ENCODE measurements around the gene CYP17A1.

Gene CYP17A1

DNA sequence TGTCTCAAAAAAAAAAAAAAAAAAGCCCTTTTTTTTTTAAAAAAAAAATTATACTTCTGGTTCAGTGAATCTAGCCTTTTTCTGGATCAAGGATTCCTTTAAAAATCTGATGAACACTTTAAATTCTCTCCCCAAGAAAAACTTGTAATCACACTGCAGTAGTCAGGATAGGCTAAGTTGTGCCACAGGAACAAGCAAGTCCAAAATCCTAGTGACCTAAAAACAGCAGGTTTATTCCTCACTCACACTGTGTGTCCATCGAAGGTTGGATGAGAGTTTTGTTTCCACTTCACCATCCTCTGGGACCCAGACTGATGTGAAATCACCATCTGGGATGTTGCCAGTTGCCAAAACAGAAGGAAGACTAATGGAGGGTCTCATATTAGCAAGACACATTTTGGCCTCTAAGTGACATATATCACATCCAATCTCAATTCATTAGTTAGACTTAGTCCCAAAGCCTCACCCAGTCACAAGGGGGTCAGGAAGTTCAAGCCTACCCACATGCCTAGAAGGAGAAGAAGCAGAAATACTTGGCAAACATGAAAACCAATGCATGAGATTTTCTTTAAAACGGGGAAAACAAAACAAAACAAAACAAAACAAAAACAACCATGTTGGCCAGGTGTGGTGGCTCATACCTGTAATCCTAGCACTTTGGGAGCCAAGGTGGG, 32.7 kb downstream of the CYP17A1 start:
- no peak for DNase-seq (ENCODE audit: low spot score)

DNA sequence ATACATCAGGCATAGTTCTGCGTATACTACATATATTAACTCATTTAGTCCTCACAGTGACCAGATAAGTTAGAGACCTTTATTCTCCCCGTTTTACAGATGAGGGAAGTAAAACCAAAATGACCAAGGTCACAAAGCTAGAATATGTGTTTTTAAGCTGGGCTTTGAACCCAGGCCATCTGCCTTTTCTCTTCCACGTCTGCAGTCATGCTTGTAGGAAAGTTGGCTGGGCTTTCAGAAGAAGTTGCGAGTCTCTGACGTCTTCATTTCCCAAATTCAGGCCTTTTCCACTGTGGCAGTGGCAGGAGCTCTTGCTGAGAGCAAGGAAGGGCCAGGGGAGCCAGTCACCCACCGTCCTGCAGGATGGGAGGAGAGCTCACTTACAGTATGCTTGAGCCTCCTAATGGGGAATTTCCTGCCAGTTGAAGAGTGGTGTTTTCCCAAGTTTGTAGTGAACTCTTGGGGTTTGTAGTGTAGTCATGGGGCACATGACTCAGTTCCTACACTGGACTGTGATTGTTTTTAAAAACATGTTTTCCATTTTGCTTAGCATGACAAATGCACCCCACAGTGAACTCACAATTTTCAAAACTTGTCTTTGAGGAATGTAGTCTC, 34.2 kb downstream of the CYP17A1 start:
- no peak for DNase-seq (ENCODE audit: low spot score)

DNA sequence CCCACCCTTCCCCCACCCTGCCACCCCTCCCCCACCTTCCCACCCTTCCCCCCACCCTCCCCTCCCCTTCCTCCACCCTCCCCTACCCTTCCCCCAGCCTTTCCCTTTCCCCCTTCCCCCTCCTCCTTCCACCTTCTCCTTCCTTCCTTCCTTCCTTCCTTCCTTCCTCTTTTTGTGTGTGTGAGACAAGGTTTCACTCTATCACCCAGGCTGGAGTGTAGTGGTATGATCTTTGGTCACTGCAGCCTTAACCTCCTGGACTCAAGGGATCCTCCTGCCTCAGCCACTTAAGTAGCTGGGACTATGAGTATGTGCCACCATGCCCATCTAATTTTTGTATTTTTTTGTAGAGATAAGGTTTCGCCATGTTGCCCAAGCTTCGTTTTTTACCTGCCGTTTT, 35.2 kb downstream of the CYP17A1 start:
- no peak for DNase-seq (ENCODE audit: low spot score)

DNA sequence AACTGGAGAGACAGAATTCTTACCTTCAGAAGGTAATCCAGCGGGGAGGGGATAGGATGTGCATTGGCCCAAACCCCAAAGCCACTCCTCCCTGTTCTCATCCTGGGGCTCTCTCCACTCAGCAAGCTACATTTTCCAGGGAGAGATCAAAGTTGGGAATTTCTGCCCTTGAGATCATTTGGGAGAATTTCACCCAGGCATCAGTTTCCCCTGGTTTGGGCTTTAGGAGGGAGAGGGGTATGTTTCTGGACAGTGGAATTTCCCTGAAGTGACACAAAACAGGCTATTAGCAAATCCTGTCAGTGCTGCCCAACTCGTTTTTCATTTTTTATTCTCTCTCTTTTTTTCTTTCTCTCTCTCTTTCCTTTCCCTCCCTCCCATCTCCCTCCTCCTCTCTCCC, 35.7 kb downstream of the CYP17A1 start:
- no peak for DNase-seq (ENCODE audit: low spot score)

DNA sequence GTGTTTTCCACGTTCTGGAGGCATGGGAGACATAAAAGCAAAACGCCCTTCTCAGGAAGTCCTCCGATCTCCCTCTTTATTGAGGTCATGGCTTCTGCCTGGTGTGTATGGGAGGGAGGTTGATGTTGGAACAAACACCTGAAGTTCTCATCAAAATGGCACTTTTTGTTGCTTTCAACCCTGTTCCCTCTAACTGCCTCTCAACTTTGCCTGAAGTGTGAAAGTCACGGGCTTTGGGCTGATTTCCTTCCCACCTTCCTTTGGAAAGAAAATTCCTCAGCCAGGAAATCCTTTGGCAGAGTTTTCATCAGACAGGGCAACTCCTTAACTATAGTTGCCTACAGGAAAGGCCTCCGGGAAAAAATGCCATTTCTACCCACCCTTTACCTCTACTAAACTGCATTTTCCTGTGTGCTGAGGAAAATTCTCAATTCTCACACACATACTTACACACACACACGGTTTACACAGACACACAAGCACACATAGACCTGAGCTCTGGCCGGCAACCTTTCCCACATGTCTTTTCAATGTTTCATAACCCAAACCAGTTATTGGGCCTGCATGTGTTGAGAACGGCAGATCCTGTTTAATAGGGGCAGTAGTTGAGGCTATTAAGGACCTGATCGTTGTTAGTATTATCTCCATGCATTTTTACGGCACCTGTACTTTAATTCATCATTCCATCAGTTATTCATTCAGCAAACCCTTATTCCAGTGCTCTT, 36.4 kb downstream of the CYP17A1 start:
- DNase-seq (ENCODE audit: low spot score), result no peak

DNA sequence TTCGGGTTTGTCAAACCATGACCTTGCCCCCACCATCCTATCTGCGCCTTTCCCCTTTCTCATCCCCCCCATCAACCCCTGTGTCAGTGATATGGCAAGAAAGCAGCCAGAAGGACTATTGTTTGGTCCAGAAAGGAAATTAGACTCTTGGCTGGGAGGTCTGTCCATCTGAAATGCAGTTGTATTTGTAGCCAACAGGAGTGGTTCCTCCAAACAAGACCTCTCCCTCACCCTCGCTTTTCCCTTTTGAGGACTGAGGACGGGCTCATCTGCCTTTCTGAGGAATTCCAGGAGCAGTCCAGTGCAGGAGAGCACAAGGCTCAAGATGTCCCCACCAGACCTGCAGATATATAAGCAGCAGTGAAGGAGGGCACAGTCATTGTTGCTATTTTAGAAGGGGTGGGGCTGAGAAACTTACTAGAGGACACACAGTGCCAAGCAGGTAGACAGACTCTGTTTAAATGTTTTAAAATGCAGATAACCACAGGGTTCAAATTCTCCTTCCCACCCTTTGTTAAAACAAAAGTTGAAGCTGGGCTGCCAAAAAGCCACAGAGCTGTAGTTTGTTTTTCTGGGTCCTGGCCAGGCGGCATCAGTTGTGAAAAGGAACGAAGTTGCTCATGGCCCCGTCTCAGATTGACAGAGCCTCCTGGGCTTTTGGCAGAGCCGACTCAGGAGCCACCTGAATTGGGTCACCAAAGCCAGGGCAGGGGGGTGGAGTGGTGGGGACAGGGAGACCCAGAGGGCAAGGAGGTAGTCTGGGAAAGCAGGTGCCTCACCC, 37.3 kb downstream of the CYP17A1 start:
- no peak for DNase-seq (ENCODE audit: low spot score)

DNA sequence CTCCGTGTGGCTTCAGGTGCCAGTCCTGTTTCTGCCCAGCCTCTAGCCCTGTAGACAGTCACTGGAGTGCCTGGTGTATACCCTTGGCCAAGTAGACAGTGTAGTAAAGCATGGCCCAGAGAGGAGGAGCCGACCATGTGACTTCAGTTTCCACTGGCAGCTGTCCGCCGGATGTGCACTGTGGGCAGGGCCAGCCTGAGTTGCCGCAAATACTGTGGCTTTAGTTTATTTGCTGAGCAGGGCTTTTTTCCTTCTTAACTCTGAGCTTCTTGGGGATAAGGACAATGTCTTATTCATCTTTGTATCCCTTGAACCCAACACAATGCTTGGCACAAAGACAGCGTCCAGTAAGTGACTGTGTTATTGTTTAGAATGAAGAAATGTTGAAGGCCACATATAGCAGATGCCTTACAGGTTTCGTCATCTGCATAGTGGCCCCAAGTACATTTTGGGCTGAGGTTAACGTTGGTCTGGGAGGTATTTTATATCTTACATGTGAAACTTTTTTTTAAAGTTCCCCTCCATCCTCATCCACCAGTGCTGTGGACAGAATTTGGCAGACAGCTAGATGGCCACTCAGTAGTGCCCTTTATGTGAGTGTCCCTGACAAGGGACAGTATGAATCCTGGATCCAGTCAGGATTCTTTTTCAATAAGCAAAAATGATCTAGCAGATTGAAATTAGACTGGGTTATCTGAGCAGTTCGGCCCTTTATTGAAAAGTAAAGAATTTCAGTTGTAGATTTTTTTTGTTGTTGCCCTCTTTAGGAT, 40.6 kb downstream of the CYP17A1 start:
- DNase-seq (ENCODE audit: low spot score), result peak; percentile 32

DNA sequence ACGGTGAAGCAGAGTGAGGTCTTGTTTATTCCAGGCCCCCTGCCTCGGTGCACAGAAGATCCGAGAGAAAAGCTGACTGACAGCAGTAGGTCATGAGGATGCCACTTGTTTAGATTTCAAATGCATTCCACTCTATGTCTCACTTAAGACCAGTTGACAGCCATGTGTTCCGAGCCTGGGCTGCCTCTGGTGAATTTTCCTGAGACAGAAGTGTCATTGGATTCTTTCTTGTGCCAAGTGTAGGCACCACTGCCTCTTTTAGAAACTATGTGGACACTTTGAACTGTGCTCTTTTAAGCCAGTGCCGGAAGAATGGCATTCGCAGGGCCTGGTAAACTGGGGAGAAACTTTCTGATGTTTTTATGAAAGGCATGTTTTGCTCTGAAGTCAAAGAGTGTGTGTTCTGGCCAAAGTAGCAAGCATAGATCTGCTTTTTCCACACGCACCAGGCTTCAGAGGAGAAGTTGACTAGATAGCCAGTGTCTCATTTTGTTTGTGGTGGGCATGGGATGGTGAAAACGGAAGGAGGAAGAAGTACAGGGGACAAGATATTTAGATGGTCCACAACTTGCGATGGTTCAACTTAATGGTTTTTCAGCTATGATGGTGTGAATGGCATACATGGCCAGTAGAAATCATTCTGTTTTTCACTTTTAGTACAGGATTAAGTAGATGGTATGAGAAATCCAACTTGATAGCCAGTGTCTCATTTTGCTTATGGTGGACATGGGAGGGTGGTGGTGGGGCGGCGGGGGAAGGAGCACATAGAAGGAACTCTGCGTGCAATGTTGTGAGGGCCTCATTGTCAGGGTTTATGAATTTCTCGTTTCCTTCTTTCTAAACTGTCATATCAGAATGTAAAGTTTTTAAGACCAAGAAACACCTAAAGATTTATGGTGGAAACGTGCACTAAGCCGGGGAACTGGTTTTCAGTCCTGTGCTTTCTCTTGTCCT, 41.5 kb downstream of the CYP17A1 start:
- DNase-seq (ENCODE audit: low spot score), result no peak

DNA sequence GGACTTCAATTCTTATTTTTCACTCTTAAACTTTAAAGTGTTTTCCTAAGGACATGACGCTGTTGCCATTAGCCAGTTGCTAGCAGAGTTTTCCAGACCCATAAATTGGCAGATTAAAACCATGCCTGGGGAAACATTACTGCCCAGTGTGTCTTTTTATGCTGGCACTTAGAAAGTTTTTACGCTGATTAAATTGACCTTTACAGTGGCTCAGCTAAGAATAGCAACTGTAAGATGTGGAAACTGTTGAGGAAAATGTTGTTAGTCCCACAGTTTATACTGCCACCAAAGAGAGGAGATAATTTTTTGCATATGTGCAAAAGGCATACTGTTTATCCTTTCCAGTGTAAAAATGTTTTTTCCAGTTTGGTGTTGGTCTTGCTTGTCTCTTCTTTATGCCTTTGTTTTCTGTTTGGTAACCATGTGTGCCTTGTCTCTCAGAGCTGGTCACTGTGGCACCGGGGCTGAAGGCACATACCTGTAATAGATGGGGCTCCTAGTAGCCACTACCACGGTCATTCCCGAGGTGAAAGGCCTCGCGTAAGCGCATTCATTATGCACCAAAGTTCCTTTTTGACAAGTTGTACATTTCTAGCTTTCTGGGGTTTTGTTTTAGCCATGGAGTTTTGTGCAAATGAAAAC, 45.3 kb downstream of the CYP17A1 start:
- DNase-seq (ENCODE audit: low spot score), result no peak

DNA sequence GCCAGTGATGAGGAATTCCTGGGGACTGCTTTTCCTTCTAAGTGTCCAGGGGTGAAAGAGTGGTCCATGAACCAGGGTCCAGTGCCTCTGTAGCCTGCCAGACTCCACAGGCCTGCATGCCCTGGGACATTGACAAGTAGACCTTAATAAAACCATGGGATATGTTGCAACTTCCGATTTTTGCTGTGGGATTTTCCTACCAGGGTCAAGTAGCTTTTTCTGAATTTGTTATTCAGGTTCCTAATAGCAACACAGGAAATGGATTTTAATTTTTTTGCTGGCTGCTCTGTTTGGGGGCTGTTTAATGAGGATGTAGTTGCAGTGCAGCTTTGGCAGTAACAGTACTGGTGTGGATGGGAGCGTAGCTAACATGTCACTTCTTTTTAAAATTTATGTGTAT, 51.4 kb downstream of the CYP17A1 start:
- no peak for DNase-seq (ENCODE audit: low spot score)

DNA sequence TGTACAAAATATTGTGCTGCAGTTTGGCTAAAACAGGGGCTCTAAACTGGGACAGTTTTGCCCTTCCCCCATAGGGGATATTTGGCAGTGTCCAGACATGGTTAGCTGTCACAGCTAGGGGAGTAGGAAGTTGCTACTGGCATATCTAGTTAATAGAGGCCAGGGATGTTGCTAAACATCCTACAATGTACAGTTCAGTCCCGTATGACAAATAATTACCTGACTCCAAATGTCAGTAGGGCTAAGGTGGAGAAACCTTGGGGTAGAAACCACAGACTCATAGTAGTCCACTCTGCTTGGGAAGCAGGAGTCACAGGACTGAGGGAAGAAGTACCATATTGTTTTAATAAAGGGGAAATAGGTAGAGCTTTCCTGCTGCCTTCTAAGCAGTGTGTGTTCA, 53.6 kb downstream of the CYP17A1 start:
- no peak for DNase-seq (ENCODE audit: low spot score)

DNA sequence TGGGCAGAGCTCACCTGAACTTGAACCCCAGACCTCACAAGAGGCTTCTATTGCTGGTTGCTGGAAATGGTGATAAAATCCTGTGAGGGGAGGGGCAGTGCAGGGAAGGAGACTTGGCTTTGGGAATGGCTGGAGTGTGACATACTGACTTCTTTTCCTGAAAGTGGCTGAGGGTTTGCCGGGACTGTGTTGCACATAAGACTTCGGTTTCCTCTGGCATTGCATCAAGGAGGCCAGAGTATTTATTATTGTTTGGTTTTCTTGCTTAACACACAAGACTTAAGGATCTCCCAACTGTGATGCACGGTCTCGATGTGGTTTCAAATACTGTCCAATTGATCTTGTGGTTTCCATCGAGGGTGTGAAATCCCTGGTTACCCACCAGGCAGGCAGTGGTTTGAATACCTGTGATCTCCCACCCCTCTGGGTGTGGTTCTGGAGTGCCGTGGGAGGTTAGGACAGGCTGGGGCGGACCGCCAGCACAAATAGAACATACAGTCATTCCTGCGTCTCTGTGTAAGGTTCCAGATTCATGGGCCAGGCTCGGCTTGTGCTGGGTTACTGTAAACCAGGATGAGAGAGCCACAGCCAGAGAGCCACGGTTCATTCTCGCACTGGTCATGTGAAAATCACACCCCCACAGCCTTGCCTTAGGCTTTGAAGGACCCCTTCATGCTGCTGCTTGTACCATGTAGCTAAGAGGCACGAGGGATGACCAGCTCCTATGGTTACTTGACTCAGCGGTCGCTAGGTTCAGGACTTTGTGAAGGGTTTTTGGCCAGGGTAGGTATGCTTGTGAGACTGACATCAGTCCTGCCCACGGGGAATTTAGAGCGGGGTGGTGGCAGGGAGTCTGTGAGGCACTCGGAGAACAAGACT, 54.3 kb downstream of the CYP17A1 start:
- DNase-seq (ENCODE audit: low spot score), result no peak

DNA sequence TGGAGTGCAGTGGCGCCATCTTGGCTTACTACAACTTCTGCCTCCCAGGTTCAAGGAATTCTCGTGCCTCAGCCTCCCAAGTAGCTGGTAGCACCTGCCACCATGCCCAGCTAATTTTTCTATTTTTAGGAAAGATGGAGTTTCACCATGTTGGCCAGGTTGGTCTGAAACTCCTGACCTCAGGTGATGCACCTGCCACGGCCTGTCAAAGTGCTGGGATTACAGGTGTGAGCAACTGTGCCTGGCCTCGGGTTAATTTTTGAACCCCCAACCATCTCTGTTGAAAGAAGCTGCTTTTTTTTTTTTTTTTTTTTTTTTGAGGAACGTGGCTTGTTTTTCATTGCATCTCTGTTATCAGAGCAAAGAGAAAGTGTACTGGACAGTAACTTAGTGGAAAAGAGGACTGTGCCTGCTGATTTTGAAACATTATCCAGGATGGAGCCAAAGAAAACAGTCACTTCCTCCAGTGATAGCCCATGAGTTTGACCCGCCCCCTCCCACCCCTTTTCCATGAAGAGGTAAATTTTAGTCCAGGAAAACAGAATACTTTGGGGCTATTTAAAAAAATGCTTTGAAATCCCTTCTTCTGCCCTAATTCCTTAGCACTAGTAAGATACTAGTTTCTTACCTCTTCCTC, 55.2 kb downstream of the CYP17A1 start:
- no peak for DNase-seq (ENCODE audit: low spot score)

DNA sequence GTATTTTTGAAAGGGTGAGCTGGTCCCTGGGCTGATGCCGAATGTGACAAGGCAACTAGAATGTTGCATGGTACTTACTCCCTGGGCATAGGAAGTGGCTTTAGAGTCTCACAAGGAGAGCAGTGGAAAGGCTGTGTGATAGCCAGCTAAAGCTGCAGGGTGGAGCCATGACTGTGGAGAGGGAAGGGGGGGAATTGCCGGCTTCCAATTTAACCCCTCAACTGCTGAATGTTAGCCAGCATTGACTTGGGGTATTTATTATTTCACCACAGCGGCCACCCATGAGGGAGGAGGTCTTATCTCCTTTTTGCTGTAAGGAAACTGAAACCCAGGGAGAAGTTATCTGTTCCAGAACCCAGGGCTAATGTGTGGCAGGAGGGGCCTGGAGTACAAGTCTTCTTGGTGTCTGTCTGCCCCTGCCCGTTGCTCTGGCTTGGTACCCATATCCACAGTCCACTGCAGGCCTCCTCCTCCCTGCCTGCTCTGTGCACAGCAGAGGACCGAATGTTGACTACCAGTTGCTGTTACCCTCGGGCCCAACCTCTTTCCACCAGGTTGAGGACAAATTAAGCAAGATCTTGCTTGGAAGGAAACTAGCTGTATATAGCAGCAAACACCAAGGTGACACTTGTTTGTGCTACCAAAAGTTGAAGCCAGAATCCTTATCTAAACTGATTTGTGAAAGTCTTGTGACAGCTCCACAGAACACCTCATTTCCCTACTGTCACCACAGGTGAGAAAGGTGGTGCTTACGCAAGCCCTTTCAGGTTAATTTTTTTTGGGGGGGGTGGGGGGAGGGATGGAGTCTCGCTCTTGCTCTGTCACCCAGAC, 55.9 kb downstream of the CYP17A1 start:
- no peak for DNase-seq (ENCODE audit: low spot score)
